Lower lobe of right lung (tissue), 2 donors: Measurements from ENCODE around the gene LTBP1. TPM values are rescaled to one million over a fixed set of nuclear protein-coding genes. Genes with fewer than 3 reads are reported as not detected.

Experiments
- ATAC-seq, 2 donors: fragments of 200-7000 bp; cut with Tn5 transposase; one replicate each; pipeline ENCODE4 v1.9.1; 2020 to 2022; ENCODE audit warnings: mild to moderate bottlenecking in 2 of 2, moderate library complexity in 2 of 2
- DNase-seq: peaks from one replicate; pipeline ENCODE4 v3.0.0-alpha.2; 2020
- H3K27ac ChIP-seq: fragments of 200-600 bp; one replicate; pipeline ENCODE4 v1.8.0; 2022
- H3K27me3 ChIP-seq: fragments of 200-600 bp; one replicate; pipeline ENCODE4 v1.8.0; 2022; ENCODE audit warnings: low read depth
- H3K36me3 ChIP-seq: fragments of 200-600 bp; one replicate; pipeline ENCODE4 v1.8.0; 2022; ENCODE audit warnings: mild to moderate bottlenecking
- H3K4me1 ChIP-seq: fragments of 200-600 bp; one replicate; pipeline ENCODE4 v1.8.0; 2022
- H3K4me3 ChIP-seq: fragments of 200-600 bp; one replicate; pipeline ENCODE4 v1.8.0; 2022; ENCODE audit warnings: mild to moderate bottlenecking
- H3K9me3 ChIP-seq: fragments of 200-600 bp; one replicate; pipeline ENCODE4 v1.8.0; 2022
- CTCF ChIP-seq: fragments of 200-600 bp; IDR thresholded peaks from one replicate; pipeline ENCODE4 v1.8.0; 2022; ENCODE audit warnings: antibody characterized with exemption, mild to moderate bottlenecking
- intact Hi-C: fragments of 100-400 bp; cut with DNase I; formaldehyde crosslinking; loops from one replicate; pipeline ENCODE4 v1.11.0; 2022
- total RNA-seq: library from RNA; stranded (reverse); fragmentation: NEBNext Ultra II Directional; extraction: Animal tissue kit (Norgen Biotek cat#: 25700); gene quantifications from one replicate; pipeline ENCODE4 v1.2.1, GENCODE V29; 2021
- donor health status: DM: no; HTN: yes; CAD: no; lungs with severe emphysema.

Gene LTBP1
- total RNA-seq, 1 donor from 2014 or later, result 34.7 TPM

- Histone ChIP-seq H3K27me3 (no peaks in the 10 kb centered on the region), H3K4me3 (no peak overlapping the region), H3K9me3 (peaks cover 4% of the 10 kb centered on the region), H3K27ac (no peak overlapping the region), H3K36me3 (no peaks in the 10 kb centered on the region), H3K4me1 (no peaks in the 10 kb centered on the region)
- DNase-seq (no peak), ATAC-seq (no peak)
- no peak for TF ChIP-seq CTCF
- intact Hi-C loops, result no loop called here
These were observed 320.3 kb downstream of the LTBP1 start for GRCh38 chr2:33267043-33267442.

- H3K36me3 ChIP-seq, result no peaks in the 10 kb centered on the region
- intact Hi-C loops, result no loop called here
- H3K4me3 ChIP-seq, result no peak overlapping the region
- TF ChIP-seq CTCF, result no peak
- ATAC-seq (no peak), DNase-seq (no peak)
- no peaks in the 10 kb centered on the region for H3K27me3 ChIP-seq
- peaks cover 4% of the 10 kb centered on the region for H3K9me3 ChIP-seq
- no peaks in the 10 kb centered on the region for H3K4me1 ChIP-seq
- no peak overlapping the region for H3K27ac ChIP-seq
These were observed 321.0 kb downstream of the LTBP1 start for GRCh38 chr2:33267756-33268155.

- intact Hi-C loops, result no loop called here
- H3K9me3 ChIP-seq, result peaks cover 4% of the 10 kb centered on the region
- H3K27me3 ChIP-seq, result no peaks in the 10 kb centered on the region
- ATAC-seq (no peak), DNase-seq (no peak)
- H3K27ac ChIP-seq, result no peak overlapping the region
- H3K36me3 ChIP-seq, result no peaks in the 10 kb centered on the region
- no peak overlapping the region for H3K4me3 ChIP-seq
- no peak for TF ChIP-seq CTCF
- H3K4me1 ChIP-seq, result no peaks in the 10 kb centered on the region
These were observed 321.6 kb downstream of the LTBP1 start for GRCh38 chr2:33268246-33268831.

- TF ChIP-seq CTCF, result no peak
- H3K9me3 ChIP-seq, result no peaks in the 10 kb centered on the region
- H3K4me1 ChIP-seq, result no peaks in the 10 kb centered on the region
- H3K27ac ChIP-seq, result no peak overlapping the region
- H3K27me3 ChIP-seq, result no peaks in the 10 kb centered on the region
- DNase-seq (no peak), ATAC-seq (no peak)
- intact Hi-C loops, result no loop called here
- no peak overlapping the region for H3K4me3 ChIP-seq
- H3K36me3 ChIP-seq, result no peaks in the 10 kb centered on the region
These were observed 325.2 kb downstream of the LTBP1 start for GRCh38 chr2:33272001-33272400.

GRCh38 chr2:33273479-33273878 is 326.7 kb downstream of the LTBP1 start:
- intact Hi-C loops, result no loop called here
- H3K4me3 ChIP-seq, result no peak overlapping the region
- H3K9me3 ChIP-seq, result no peaks in the 10 kb centered on the region
- no peak for DNase-seq
- no peaks in the 10 kb centered on the region for H3K27me3 ChIP-seq
- TF ChIP-seq CTCF, result no peak
- H3K27ac ChIP-seq, result no peak overlapping the region
- ATAC-seq, result no peak
- H3K36me3 ChIP-seq, result no peaks in the 10 kb centered on the region
- no peaks in the 10 kb centered on the region for H3K4me1 ChIP-seq

GRCh38 chr2:33274524-33274923 is 327.8 kb downstream of the LTBP1 start:
- no peak for ATAC-seq
- H3K36me3 ChIP-seq, result no peaks in the 10 kb centered on the region
- no peak overlapping the region for H3K4me3 ChIP-seq
- no peak for DNase-seq
- TF ChIP-seq CTCF, result no peak
- no peaks in the 10 kb centered on the region for H3K4me1 ChIP-seq
- no peak overlapping the region for H3K27ac ChIP-seq
- intact Hi-C loops, result no loop called here
- H3K27me3 ChIP-seq, result no peaks in the 10 kb centered on the region
- H3K9me3 ChIP-seq, result no peaks in the 10 kb centered on the region
